T1000 (cell line): Measurements from ENCODE around the gene SLC41A3.
"Not testable (repeated sequence)": the region's sequence is repeated elsewhere in the genome, so short reads cannot be mapped to it uniquely, and the experiment has no call there.

Experiments used
- DNase-seq: peaks from one replicate; lab custom pipeline; 2025; ENCODE audit warnings: mixed read lengths; lab: John Stamatoyannopoulos, UW

SLC41A3 gene

DNA sequence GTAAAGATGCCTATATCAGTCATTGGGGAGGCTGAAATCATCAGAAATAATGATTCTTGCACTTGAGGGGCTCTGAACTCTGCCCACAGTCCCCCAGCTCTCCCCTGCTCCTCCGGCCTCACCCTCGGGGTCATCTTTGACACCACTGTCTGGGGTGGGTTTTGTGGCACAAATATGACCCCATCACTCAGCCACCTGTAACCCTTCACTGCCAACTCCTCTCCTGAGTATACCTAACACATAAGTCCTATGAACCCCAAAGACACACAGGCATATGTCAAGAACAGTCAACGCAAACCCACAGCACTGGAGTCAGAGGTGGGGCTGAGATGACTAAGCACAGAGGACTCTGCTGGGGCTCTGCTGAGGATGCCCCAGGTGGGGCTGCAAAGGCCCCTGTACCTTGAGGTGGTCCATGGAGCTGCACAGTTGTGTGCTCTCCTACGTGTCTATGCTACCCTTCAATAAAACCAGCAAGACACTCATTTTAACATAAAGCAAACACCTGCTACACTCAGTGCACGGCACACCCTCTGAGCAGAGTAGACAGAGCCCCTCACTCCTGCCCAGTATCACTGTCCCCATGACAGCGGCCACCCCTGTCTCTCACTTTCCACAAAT lies 29.9 kb downstream of the SLC41A3 start:
- DNase-seq: no peak

DNA sequence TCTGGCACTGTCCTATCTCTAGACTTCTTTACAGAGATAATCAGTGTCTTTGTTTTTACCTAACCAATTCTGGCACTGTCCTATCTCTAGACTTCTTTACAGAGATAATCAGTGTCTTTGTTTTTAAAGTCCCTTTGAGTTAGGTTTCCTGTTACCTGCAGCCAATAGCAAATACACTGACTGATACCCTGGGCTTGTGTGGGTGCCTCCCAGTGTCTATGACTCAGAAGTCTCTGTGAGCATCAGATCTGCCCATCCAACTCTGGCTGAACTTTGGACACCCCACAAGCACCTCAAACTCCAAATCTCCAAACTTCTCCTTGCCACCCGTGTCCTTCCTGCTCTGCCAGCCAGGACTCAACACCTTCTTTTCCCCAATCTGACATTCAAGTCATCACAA lies 30.4 kb downstream of the SLC41A3 start:
- DNase-seq: no peak

DNA sequence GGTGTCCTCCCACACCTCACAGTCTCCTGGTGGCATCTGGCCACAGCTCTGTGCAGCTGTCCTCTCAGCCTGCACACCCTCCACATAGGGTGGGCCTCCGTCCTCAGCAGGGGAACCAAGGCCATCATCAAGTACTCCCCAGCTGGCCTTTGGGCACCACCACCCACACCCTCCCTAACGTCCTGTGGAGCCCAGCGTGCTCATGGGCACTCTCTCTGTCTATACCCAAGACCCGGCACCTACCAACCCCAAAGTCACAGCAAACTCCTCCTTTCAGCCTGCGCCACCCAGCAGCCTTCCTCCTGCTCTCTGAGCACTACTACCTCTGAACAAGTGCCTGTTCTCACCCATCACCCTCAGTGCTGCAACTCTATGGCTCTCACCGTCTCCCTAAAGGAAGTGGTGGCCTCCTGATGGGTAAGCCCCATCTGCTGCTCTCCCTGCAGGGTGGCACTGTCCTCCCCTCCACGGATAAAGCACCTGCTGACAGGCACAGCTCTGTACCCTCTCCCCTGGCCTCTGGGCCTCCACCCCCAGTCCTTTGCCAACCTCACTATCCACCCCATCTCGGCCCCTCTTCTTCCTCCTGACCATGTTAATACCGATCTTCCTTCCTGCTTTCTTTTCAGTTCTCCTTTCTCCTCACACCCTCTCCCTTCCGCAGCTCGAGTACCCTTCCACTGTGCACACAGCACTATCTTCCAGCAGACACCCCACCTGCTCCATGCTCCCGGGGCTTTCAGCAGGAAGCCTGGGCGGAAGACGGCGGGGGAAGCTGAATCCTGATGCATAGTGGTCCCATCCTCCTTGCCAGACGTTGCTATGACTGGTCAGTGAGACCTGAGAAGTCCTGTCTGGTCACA lies 31.5 kb downstream of the SLC41A3 start:
- DNase-seq: no peak

DNA sequence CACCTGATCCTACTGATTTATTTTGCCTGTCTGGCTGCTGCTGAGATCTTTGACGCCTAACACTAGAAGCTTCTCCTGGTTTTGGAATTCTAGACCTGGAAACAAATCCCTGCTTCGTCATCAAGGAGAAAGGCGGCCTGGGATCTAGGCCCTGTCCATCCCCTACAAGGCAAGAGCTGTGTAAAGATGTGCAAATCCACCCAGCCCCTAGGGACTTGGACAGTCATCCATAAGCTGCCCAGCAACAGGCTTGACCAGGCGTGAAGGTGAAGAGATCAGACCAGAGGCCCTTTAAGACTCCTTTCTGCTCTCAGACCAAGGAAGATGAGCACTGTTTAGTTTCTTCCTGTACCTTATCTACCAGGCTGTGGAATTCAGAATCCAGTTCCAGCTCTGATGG lies 32.2 kb downstream of the SLC41A3 start:
- DNase-seq: no peak

DNA sequence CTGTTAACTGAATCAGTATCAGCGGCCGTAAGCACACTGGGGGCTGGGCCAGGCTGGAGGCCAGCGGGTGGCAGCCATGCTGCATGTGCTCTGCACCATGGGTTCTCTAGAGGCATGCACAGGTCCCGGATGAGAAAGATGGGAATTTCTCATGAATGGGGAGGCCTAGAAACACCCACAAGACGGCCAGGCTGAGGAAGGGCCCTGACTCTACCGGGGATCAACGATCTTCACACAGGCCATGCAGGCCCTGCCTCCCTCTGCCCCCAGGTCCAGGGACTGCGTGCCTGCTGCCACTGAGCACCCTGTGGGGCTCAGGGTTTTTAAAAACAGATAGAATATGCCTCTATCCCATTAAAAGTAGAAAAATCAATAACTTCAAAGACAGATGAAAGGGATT lies 32.7 kb downstream of the SLC41A3 start:
- no peak for DNase-seq

DNA sequence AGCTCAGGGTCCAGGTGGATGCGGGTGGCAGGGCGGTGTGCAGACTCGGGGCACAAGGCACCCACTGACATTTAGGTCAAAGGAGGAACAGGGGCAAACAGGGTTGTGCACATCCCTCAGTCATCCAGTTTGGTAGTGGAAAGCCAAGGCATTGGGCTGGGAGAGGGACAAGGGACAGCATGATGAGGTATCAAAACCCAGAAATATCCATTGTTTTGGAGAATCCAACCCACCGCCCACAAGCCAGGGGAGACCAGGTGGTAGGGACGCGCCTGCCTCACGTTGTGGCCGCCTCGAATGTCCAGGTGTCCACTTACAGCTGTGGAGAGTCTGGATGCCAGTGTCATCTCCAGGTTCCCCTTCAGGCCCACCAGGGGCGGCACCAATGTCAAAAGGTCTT lies 33.3 kb downstream of the SLC41A3 start:
- no peak for DNase-seq

DNA sequence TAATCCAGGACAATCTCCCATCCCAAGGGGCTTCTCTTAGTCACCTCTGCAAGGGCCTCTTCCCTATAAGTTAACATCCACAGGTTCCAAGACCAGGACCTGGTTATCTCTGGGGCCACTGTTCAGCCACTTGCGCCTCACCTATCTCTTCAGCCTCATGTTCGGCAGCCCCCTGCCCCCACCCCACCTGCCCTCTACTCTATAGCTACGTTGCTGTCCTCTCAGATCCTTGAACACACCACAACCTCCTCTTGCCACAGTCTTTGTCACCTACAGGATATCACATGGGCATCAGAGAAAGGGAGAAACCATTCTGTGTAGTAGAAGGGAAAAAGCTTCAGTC lies 33.9 kb downstream of the SLC41A3 start:
- DNase-seq: no peak

DNA sequence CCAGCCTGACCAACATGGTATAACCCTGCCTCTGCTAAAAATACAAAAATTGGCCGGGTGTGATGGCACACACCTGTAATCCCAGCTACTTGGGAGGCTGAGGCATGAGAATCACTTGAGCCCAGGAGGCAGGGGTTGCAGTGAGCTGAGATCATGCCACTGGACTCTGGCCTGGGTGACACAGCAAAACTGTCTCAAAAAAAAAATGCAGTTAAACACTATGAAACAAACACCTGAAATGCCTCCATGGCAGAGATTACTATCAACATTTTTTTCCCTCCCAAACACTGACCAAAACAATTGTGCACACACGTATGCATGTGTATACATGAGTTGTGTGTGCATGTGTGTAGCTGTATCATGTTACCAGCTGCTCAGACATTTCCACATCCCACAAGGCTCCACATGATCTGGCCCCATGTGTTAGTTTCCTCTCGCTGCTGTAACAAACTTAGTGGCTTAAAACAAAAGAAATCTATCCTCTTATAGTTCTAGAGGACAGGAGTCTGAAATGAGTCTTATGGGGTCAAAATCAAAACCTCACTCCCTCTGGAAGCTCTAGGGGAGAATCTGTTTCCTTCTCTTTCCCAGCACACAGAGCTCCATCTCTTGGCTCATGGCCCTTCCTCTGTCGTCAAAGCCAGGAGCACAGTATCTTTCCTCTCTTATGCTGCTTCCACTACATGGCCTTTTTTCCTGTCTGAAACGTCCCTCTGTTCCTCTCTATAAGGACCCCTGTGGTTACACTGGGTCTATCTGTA lies 34.5 kb downstream of the SLC41A3 start:
- DNase-seq: no peak

DNA sequence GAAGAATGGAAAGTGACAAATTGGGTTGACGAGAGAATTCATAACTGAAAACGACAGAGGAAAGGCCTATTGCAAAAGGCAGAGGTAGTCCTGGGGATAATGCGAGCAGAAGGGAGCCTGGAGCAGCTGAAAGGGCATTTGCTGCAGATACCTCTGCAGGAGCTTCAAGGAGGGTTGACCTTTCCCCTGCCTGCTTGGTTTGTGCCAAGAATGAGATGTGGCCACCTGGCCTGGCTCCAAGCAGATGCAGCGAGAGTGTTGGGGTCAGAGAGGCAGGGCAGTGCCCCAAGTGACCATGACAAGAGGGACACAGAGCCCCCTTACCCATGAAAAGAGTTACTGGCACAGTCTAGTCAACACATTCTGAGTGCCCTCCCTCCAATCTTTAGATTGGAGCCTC lies 43.5 kb downstream of the SLC41A3 start:
- no peak for DNase-seq

DNA sequence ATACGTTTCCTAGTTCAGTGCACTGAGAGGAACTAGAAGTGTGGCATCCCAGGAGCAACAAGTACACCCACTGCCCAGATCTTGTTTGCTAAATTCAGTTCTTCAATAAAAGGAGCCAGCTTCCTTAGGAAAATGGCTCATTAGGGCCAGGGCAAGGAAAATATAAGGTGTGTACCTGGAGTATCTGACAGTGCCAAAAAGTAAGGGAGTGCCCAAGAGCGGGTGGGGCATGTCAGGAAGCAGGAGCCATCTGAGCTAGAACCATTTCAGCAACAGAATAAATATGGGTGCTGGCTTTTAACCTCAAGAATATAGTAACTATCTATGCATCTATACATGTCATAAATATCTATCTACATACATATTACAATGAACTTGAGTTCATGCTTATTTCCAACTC lies 44.1 kb downstream of the SLC41A3 start:
- DNase-seq: no peak

DNA sequence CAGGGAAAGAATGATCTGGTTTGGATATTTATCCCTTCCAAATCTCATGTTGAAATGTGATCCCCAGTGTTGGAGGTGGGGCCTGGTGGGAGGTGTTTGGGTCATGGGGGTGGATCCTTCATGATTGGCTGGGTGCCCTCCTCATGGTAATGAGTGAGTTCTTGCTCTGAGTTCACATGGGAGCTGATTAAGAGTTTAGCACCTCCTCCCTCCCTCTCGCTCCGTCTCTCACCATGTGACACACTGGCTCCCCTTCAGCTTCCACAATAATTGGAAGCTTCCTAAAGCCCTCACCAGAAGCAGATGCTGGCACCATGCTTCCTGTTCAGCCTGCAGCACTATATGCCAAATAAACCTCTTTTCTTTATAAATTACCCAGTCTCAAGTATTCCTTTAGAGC lies 45.1 kb downstream of the SLC41A3 start:
- DNase-seq: not testable (repeated sequence)

DNA sequence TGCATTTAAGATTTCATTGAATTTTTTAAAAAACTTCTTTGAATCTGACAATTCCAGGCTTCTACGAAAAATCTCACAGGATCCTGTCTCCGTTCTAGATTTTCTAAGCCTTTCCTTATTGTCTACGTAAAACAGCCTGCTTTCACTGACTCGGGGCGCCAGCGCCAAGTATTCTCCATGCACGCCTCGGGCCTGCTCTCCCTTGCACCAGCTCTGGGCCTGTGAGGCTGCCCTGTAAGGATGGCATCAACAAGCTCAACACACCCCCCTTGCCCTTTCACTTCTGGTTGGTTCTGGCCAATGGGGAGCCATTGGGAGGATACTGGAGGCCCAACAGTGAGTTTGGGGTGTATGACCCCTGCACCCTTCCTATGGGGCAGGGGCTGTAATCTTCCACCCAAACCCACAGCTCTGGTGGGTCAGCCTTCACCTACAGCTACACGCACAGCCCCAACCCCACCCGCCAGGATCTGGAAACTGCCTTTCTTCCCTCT lies 47.8 kb downstream of the SLC41A3 start:
- DNase-seq: no peak

DNA sequence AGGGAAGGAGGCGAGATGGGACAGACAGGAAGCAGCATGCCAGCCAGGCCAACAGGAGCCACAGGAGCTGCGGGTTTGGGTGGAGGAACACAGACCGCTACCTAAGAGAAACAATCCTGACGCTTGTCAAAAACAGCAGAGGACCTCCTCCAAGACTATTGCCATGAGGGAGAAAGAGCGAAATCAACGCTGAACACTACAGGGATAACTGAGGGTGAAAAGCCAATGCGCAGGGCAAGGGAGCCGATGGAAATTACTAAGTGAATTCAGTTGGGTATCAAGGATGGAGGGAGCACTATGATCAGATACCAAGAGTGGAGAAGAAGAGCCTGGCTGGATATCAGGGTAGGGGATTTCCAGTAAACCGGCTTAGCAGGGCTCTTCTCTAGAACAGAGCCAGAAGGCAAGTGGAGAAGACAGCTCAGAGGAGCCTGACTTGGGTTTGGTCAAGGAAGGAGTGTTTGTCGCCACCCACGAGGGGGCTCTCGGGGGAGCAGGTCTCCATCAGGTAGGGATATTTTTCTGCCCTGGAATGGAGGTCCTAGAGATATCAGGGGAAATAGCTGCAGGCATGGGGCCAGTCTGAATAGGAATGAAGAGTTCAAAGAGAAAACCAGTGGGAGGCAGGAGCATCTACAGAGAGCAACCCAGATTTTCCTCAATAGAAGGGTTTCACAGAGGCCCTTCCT lies 48.4 kb downstream of the SLC41A3 start:
- DNase-seq: no peak

DNA sequence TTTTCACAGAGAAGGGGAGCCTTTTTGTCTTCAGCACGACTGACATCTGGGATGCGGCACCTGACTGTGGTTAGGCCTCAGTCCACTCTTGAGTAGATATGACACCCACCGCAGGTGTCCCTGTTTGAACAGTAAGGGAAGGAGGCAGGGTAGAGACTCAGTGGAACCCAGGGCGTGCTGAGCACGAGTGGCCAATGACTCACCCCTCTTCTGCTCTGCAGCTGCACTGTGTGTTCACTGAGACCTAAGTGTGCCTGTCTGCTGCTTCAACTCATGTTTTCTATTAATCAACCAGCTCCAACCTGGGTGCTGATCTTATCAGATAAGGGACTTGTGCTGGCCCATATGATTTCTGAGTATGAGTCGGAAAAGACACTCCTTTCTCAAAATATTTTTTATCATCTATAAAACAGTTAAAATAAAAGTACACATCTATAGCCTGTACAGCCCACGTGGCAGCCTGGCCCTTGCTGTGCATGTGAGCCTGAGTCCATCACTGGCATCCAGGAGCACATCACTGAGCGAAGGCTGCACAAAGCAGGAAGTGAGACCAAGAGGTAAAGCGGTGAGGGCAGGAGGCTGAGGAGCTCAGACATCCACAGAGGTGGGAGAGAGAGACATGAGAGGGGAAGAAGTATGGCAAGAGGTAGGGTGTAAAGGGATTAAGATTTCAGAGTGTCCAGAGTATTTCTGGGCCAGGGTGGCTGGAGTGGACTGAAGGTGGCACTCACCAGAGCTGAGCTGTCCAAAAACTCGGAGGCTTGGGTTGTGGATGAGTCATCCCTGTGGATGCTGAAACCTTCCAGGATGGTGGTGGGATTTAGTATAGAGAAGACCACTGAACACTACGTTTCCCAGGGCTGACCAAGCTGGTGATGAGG lies 49.2 kb downstream of the SLC41A3 start:
- DNase-seq: no peak

DNA sequence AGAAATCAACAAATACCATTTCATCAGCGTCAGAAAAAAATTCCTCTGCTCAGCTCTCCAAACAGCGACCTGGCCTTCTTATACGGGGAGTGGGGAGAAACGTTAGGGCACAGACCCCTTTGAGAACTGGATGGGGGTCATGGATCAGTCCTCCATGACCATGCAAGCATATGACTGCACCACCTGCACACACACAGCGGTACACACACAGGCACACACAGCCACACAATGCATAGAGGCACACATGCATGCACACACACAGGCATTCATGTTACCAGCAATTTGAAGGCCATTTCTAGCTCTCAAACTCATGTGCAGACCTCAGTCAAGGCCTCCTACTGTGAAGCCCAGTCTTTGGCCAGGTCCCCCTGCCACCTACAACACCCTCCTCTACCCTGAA lies 50.2 kb downstream of the SLC41A3 start:
- DNase-seq: no peak

DNA sequence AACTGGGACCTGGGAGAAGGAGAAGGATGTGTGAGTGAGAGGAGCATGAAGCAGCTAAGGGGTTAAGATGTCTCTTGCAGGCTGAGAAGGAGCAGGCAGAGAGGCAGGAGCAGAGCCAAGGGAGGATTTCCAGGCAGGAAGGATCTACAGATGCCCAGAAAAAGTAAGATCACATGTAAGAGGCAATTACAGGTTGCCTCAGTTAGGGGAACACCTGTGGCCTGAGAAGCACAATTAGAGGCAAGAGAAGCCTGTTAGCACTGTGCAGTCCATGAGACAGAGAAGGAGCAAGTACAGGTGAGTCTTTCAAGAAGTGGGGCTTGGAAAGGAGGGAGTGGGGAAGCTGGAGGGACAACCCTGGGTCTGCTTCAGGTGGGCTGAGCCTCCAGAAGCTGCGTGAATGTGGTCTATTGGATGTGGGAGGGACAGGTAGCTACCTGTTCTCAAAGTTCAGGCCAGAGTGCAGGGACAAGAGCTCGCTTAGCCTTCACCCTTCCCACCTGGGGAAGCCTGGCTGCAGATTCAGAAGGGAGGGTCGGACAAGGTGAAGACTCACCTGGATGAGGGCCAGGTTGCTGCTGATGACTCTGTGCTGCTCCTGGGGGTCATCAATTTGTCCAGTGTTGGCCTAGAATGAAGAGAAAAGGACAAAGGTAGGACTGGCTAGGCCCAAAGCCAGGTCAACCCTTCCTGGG lies 50.7 kb downstream of the SLC41A3 start:
- DNase-seq: no peak

DNA sequence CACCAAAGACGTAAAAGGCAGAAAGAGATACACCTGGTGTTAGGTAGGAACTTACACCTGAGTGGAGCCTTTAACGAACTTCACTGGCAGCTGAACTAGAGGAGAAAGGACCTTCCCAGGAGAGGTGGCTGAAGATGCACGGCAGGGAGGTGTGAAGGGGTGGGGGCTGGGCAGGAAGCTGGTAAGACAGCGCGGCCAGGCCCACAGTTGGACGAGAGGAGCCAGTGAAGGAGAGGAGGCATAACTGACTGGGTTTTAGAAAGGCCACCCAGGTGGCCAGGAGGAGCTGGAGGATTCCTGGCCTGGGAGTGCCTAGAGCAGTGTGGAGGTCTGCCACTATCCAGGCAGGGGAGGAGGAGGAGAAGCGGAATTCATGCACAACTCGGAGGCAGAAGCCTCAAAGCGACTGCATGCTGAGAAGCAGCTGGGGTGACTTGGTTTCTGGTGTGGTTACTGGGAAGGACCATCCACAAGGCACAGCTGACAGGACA lies 51.9 kb downstream of the SLC41A3 start:
- DNase-seq: no peak

DNA sequence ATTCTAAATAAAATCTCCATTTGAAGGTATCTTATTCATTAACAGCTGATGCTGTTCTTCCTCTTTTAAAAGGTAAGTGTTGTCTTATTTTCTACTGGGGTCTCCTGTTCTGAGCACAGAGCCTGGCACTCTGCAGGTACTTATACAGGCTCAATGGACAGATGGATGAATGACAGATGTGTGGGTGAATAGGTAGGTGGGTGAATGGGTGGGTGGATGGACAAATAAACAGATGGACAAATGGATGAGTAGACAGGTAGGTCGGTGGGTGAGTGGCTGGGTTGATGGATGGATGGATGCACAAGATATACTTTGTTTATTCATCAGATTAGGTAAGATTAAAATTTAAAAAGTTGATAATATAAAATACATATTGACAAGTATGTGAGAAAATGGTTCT lies 53.5 kb downstream of the SLC41A3 start:
- DNase-seq: no peak

DNA sequence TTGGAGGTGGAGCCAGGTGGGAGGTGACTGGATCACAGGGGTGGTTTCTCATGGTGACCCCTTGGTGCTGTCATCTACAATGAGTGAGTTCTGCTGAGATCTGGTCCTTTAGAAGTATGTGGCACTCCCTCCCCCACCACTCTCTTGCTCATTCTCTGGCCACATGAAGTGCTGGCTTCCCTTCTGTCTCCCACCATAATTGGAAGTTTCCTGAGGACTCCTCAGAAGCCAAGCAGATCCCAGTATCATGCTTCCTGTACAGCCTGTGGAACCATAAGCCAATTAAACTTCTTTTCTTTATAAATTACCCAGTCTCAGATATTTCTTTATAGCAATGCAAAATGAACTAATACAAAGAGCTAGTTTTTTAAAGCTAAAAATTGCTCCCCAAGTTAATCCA lies 54.7 kb downstream of the SLC41A3 start:
- DNase-seq: no peak

DNA sequence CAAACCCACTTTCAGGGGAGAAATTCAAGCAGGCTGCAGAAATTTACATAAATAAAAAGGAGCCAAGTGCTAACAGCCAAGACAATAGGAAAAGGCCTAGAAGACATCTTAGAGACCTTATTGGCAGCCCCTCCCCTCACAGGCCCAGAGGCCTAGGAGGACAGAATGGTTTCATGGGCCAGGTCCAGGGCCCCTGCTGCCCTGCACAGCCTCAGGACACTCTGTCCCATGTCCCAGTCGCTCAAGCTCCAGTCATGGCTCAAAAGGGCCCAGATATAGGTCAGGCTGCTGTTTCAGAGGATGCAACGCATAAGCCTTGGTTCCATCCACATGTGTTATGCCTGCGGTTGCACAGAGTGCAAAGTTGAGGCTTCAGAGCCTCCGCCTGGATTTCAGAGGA lies 55.8 kb downstream of the SLC41A3 start:
- DNase-seq: no peak

DNA sequence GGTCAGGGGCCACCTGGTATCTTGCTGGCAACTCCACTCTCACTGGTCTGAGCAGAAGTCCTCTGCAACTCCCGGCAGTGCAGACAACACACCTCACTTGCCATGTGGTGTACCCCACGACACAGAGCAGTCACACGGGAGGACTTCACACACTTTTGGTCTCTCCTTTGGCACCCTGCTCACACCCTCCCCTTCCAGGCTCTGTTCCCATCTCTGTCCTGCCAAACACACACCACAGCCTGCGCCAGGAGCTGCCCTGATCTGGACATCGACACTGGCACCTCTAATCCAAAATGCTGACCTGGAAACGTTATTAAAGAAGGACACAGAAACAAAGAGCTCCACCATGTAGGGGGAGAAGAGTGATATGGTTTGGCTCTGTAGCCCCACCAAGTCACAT lies 57.2 kb downstream of the SLC41A3 start:
- DNase-seq: no peak
